SK-N-MC (cell line): ENCODE results near the gene GLP1R.

Experiments used
- DNase-seq: peaks from one replicate; pipeline ENCODE4 v3.0.0-alpha.2; 2011; ENCODE audit warnings: low read depth, low spot score
- H3K27ac ChIP-seq: fragments of 200-600 bp; sonication (generic); 2 replicates; pipeline ENCODE4 v1.5.1; 2016; ENCODE audit warnings: mixed run types
- H3K36me3 ChIP-seq: fragments of 200-600 bp; sonication (generic); 2 replicates; pipeline ENCODE4 v1.6.1; 2017; ENCODE audit warnings: antibody characterized with exemption, low read length, mixed read lengths; ENCODE audit not compliant: insufficient read depth
- H3K4me3 ChIP-seq: fragments of 200-600 bp; sonication (generic); 2 replicates; pipeline ENCODE4 v1.5.1; 2016
- H3K9ac ChIP-seq: fragments of 200-600 bp; sonication (generic); 2 replicates; pipeline ENCODE4 v1.8.0; 2017; ENCODE audit warnings: mixed run types, mixed read lengths; ENCODE audit not compliant: insufficient read length
- H3K9me3 ChIP-seq: fragments of 200-600 bp; sonication (generic); 2 replicates; pipeline ENCODE4 v1.6.1; 2017; ENCODE audit warnings: low read depth, mild to moderate bottlenecking, antibody characterized with exemption, low read length, moderate library complexity, mixed read lengths
- EZH2 ChIP-seq: fragments of 200-600 bp; sonication (generic); IDR thresholded peaks from one replicate; pipeline ENCODE4 v1.6.1; 2017; ENCODE audit warnings: antibody characterized with exemption
- FOXP2 ChIP-seq: optimal IDR thresholded peaks from 2 replicates; pipeline ENCODE3; 2011; ENCODE audit warnings: mild to moderate bottlenecking, moderate library complexity; ENCODE audit not compliant: insufficient read depth; ENCODE audit errors: extremely low read length, control extremely low read depth
- POLR2AphosphoS5 ChIP-seq: IDR thresholded peaks from 2 replicates; pipeline ENCODE4 v1.6.1; 2012; ENCODE audit warnings: mild to moderate bottlenecking, low read depth, low read length, borderline replicate concordance

Gene GLP1R

GRCh38 chr6:39057251-39058155 lies 8.9 kb downstream of the GLP1R start:
- no peak overlapping the region for H3K9ac ChIP-seq
- TF ChIP-seq POLR2AphosphoS5 = no peak
- TF ChIP-seq EZH2 = no peak
- TF ChIP-seq FOXP2 = no peak
- DNase-seq = no peak
- no peaks in the 10 kb centered on the region for H3K9me3 ChIP-seq
- no peak overlapping the region for H3K27ac ChIP-seq
- no peaks in the 10 kb centered on the region for H3K36me3 ChIP-seq
- no peak overlapping the region for H3K4me3 ChIP-seq

DNA sequence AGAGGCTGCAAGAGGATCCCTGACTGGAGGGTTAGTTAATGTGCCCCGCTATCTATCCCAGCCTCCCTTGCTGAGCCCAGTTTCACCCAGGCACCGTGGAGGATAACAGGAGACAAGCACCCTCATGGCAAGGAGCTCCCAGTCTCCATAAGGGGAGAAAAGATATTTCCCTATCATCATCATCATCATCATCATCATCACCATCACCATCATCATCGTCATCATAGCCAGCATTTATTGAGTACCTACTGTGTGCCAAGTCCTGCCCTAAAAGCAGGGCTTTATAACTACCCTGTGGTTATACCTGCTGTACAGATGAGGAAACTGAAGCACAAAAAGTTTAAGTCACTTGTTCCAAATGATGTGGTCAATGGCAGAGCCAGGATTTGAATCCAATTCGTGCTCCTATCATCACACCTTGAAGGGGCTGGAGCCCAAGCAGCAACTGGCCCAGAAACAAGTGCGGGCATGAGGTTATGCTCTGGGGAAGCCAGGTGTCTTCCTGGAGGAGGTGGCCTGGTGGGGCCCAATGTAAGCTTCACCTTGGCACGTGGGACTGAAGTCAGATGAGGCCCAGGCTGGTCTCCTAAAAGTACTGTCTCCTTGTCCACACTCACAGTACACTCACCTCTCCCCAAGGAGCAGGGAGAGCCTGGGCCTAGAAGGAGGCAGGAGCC lies 10.0 kb downstream of the GLP1R start:
- no peak overlapping the region for H3K9ac ChIP-seq
- H3K9me3 ChIP-seq = no peaks in the 10 kb centered on the region
- no peak overlapping the region for H3K27ac ChIP-seq

DNA sequence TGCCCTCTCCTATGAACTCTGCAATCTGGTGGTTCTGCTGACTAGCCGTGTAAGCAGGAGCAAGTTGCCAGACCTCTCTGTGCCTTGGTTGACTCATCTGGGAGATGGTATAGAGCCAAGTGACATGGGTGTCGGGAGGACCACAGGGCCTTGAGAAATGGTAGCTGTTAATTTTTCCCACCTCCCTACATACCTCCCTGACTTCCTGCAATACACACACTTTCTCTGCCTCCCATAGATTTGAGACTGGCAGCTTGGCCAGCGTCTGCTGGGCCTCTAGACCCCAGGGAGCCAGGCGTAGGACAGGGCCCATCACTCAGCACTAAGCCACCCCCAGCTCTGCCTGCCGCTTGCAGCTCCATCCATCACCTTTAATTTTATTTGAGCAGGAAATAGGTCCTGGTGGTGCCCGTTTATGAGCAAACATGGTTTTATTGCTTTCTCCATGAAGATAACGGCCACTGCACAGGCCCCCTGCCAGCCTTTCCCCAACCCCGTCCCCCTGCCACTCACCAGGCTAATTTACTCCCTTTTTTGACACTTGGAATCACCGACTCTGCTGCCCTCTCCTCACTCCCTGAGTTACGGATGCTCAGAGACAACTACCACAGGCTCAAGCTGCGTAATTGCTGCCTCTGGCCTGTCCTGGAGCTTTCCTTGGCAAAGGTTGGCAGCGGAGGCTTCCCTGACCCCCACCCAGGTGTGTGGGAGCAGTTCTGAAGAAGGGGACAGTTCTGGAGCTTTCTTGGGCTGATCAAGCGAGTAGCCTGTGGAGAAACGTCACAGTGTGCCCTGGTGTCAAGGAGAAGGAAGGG lies 11.1 kb downstream of the GLP1R start:
- no peak overlapping the region for H3K4me3 ChIP-seq
- TF ChIP-seq POLR2AphosphoS5 = no peak
- TF ChIP-seq FOXP2 = no peak
- TF ChIP-seq EZH2 = no peak
- no peak for DNase-seq
- no peaks in the 10 kb centered on the region for H3K9me3 ChIP-seq
- no peaks in the 10 kb centered on the region for H3K36me3 ChIP-seq
- no peak overlapping the region for H3K9ac ChIP-seq
- no peak overlapping the region for H3K27ac ChIP-seq

More for the DNA sequence above, 10.0 kb downstream of the GLP1R start:
- TF ChIP-seq FOXP2 (no peak), EZH2 (no peak), POLR2AphosphoS5 (no peak)
- no peak for DNase-seq
- H3K4me3 ChIP-seq = no peak overlapping the region
- H3K36me3 ChIP-seq = no peaks in the 10 kb centered on the region

DNA sequence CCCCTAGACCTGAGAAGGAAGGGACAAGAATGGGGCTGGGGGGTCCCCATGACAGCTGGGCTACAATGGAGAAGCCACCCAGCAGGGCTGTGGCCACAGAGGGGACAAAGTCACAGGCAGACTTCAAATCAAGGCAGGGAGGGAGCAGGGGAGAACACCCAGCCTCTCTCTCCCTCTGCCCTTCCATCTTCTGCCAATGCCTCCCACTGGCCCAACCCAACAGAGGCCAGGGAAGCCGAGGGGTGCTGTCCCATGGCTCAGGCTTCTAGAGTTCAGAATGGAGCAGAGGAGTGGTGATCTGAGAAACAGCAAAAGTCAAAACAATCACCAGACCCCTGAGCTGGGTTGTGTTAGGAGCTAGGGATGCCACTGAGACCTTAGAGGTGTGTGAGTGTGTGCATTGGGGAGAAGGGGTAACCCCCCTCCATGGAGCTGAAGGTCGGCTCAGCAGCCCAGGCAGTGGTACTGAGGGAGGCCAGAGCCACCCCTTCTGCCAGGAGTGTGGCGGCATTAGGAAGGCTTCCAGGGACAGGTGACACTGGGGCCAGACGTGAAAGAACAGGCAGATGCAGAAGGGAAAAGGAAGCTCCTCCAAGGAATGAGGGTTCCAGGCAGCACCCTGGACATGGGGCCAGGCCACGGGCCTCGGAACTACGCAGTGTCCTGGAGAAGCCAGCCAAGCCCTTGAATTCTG lies 12.0 kb downstream of the GLP1R start:
- TF ChIP-seq FOXP2 = no peak
- TF ChIP-seq EZH2 = no peak
- no peak for TF ChIP-seq POLR2AphosphoS5
- no peaks in the 10 kb centered on the region for H3K36me3 ChIP-seq
- H3K9me3 ChIP-seq = no peaks in the 10 kb centered on the region
- no peak overlapping the region for H3K27ac ChIP-seq
- H3K4me3 ChIP-seq = no peak overlapping the region
- no peak overlapping the region for H3K9ac ChIP-seq
- no peak for DNase-seq

DNA sequence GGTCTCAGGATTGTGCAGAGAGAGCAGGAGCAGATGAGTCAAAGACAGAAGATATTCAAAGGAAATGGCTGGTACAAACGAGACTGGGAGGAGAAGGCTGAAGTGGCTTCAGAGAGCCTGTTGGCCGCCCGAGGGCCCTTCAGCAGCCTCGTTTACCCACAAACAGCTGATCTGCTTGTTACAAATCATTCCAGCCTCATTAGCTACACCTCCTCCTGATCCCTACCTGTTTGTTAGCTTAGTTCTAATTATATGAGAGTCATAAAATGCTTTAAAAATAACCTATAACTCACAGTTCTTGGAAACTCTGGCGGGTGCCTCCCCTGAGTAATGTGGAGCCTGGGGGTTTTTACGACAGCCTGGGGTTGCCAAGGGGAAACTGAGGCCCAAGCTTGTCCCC lies 12.6 kb downstream of the GLP1R start:
- Histone ChIP-seq H3K27ac (no peak overlapping the region), H3K36me3 (no peaks in the 10 kb centered on the region), H3K4me3 (no peak overlapping the region), H3K9ac (no peak overlapping the region), H3K9me3 (no peaks in the 10 kb centered on the region)
- TF ChIP-seq EZH2 = no peak
- TF ChIP-seq POLR2AphosphoS5 = no peak
- no peak for TF ChIP-seq FOXP2
- no peak for DNase-seq

DNA sequence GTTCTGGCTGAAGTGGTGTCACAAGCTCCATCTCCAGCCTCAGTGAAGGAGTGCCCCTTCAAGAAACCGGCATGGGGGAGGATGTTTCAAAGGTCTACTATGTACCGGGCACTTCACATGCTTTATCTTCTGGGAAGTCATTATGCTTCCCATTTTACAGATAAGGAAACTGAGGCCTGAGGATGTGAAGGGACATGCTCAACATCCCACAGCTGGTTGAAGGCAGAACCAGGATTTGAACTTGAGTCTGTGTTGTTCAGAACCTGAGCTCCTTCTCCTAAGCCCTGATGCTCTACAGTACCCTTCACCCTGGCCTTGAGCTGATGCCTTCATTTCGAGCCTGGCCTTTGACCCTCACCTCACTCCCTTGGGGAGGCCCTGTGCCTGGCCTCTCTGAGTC lies 13.0 kb downstream of the GLP1R start:
- no peaks in the 10 kb centered on the region for H3K9me3 ChIP-seq
- no peak for DNase-seq
- no peak overlapping the region for H3K4me3 ChIP-seq
- H3K27ac ChIP-seq = no peak overlapping the region
- no peaks in the 10 kb centered on the region for H3K36me3 ChIP-seq
- TF ChIP-seq EZH2 (no peak), POLR2AphosphoS5 (no peak), FOXP2 (no peak)
- H3K9ac ChIP-seq = no peak overlapping the region

GRCh38 chr6:39062014-39062740 lies 13.6 kb downstream of the GLP1R start:
- no peak for DNase-seq
- TF ChIP-seq FOXP2 = no peak
- no peak overlapping the region for H3K9ac ChIP-seq
- H3K36me3 ChIP-seq = no peaks in the 10 kb centered on the region
- H3K4me3 ChIP-seq = no peak overlapping the region
- no peaks in the 10 kb centered on the region for H3K9me3 ChIP-seq
- H3K27ac ChIP-seq = no peak overlapping the region

- Histone ChIP-seq H3K4me3 (no peak overlapping the region), H3K27ac (no peak overlapping the region), H3K9me3 (no peaks in the 10 kb centered on the region), H3K9ac (no peak overlapping the region), H3K36me3 (no peaks in the 10 kb centered on the region)
- DNase-seq = no peak
- TF ChIP-seq EZH2 (no peak), FOXP2 (no peak), POLR2AphosphoS5 (no peak)
Observed at GRCh38 chr6:39063526-39063925, 14.9 kb downstream of the GLP1R start.
